ENCODE data around the gene KCNQ4. TPM values are rescaled to one million over a fixed set of nuclear protein-coding genes. Genes with fewer than 3 reads are reported as not detected.

The KCNQ4 gene
- total RNA-seq, 1 experiment from 2014 or later: 1.4 TPM

DNA sequence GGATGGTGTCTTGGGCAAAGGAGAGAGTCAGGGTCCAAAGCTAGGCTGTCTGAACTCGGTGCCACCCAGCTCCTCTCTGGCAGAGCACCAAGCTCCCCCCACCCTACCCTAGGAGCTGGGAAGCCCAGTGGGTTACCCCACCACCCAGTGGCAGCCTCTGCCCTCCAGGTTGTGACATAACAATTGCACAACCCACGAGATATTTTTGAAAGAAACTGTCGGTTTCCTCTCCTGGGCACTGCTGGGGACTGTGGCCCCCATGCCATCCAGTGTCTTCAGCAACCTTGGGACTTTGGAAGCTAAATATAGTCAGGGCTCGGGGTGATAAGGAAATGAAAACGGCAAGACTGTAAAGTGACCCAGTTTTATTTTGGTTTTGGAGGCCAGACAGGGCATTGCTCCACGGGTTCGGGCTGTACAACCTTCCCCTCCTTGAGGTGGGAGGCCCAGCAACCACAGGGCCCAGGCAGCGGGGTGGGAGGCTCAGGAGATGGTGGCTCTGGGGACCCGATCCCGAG is 77.2 kb downstream of the KCNQ4 start:
- Mint-ChIP-seq H3K27me3 (ENCODE audit: low read depth) (peaks cover 32% of the 10 kb centered on the region), H3K4me1 (peaks cover 18 to 35% of the 10 kb centered on the region in 2 experiments), H3K9me3 (no peaks in the 10 kb centered on the region), H3K4me3 (peak overlapping the region; percentile 69 to 88), H3K36me3 (ENCODE audit: insufficient read depth in 1 of 3, low read depth in 3 of 3) (peaks cover 0 to 2% (median 0%) of the 10 kb centered on the region in 3 experiments; a peak in 2 of 7 replicates), H3K27ac (no peak overlapping the region; a peak in 1 of 7 replicates)
- Histone ChIP-seq H2BK120ac (ENCODE audit: low read depth, low read length, poor library complexity, severe bottlenecking) (no peak overlapping the region), H2BK5ac (ENCODE audit: insufficient read length, low read length) (no peak overlapping the region), H2BK12ac (ENCODE audit: insufficient read length, low read depth, low read length) (no peak overlapping the region), H2AFZ (ENCODE audit: low read length) (no peak overlapping the region), H4K5ac (ENCODE audit: insufficient read length, low read depth, low read length) (no peak overlapping the region), H3K23me2 (ENCODE audit: insufficient read length, low read depth, low read length, poor library complexity, severe bottlenecking) (peaks cover 4% of the 10 kb centered on the region), H3K27me3 (ENCODE audit: insufficient read depth, low read length) (no peaks in the 10 kb centered on the region; the same call in 1 of the 2 replicates), H3K56ac (ENCODE audit: insufficient read length, low read depth, low read length) (no peak overlapping the region), H3K4ac (ENCODE audit: low read depth, low read length) (no peak overlapping the region), H3K79me1 (ENCODE audit: insufficient read depth, low read depth, low read length, poor library complexity, severe bottlenecking) (no peaks in the 10 kb centered on the region), H3K4me1 (ENCODE audit: insufficient read depth, low read length) (no peaks in the 10 kb centered on the region), H3T11ph (ENCODE audit: low read length) (no peak overlapping the region), H3K9ac (ENCODE audit: extremely low read depth, insufficient read length, low read length) (no peak overlapping the region), H4K91ac (ENCODE audit: insufficient read length, low read depth, low read length) (no peak overlapping the region), H3K18ac (ENCODE audit: insufficient read length, low read depth, low read length) (no peak overlapping the region), H2AK5ac (ENCODE audit: insufficient read length, low read length) (no peak overlapping the region), H3K14ac (ENCODE audit: insufficient read depth, low read length) (peak overlapping the region; percentile 62; the same call in 1 of the 2 replicates), H2BK20ac (ENCODE audit: low read depth, low read length, poor library complexity, severe bottlenecking) (no peak overlapping the region), H3K79me2 (ENCODE audit: insufficient read depth, low read length) (no peaks in the 10 kb centered on the region), H3K23ac (ENCODE audit: insufficient read length, low read depth, low read length) (no peak overlapping the region), H3K4me2 (ENCODE audit: insufficient read depth, insufficient read length, low read length) (peak overlapping the region; percentile 62), H4K20me1 (ENCODE audit: control insufficient read depth, insufficient read depth, insufficient read length) (no peaks in the 10 kb centered on the region), H2BK15ac (ENCODE audit: low read depth, low read length) (no peak overlapping the region), H3K27ac (ENCODE audit: insufficient read length, low read depth, low read length) (no peak overlapping the region), H3K9me3 (ENCODE audit: control insufficient read depth, low read depth, low read length) (no peaks in the 10 kb centered on the region), H4K8ac (replicated peaks; ENCODE audit: insufficient read length, low read depth, low read length) (no peak overlapping the region)
- TF ChIP-seq CTCF (conservative IDR thresholded peaks at IDR 0.05): no peak
- no peak for DNase-seq
- WGBS (ENCODE audit: extremely low coverage, insufficient read length, low lambda C conversion rate): no CpG with 5 or more reads among the region's 10 CpGs
